Fibroblast of lung (primary cell): Measurements from ENCODE around the gene KRT37.

Source experiments
- CTCF ChIP-seq, 2 donors: IDR thresholded peaks in 1 of 2; conservative IDR thresholded peaks in 1 of 2; 1 replicate in 1 of 2; 2 replicates in 1 of 2; pipeline ENCODE4 v1.5.1; 2011 to 2012; ENCODE audit warnings: low read length in 2 of 2, control low read depth in 1 of 2, inconsistent platforms in 1 of 2, low read depth in 1 of 2, mild to moderate bottlenecking in 1 of 2
- EZH2 ChIP-seq: IDR thresholded peaks from 2 replicates; pipeline ENCODE4 v1.5.1; 2012; ENCODE audit warnings: low read length, control low read depth, mild to moderate bottlenecking; ENCODE audit errors: missing control alignments

DNA sequence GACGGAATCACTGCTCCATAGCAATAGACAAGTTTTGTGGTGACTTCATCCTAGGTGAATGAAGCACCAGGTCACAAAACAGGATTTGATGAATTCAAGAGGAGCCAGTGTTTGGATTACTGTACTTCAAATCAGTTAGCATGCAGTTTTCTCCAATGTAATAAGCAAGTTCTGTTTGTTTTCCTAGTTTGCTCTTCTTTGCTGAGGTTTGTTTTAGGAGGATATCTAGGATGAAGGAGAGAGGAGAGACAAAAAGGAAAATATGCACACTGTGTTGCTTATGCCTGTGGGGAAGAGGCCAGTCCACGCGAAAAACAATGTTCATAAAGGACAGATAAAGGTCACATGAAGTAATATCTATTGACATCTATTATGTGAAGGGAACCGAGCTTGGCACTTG is 9.0 kb downstream of the KRT37 start:
- TF ChIP-seq CTCF (conservative IDR thresholded peaks at IDR 0.05 in 1 of 2, IDR thresholded peaks at IDR 0.05 in 1 of 2; ENCODE audit: low read depth in 1 of 2, low read length in 2 of 2): no peak
- no peak for TF ChIP-seq EZH2
